BJ (cell line): Measurements from ENCODE around the gene OR1N1. TPM values are rescaled to one million over a fixed set of nuclear protein-coding genes. Genes with fewer than 3 reads are reported as not detected.

Experiments
- CTCF ChIA-PET: fragments of 350-600 bp; formaldehyde crosslinking; extraction: SDS; loops from one replicate; lab custom pipeline; 2021; ENCODE audit warnings: antibody characterized with exemption, inconsistent platforms; lab: Yijun Ruan, JAX
- POLR2A ChIA-PET: fragments of 300-600 bp; sonication (Branson Sonifier 250); formaldehyde crosslinking; extraction: SDS; loops from one replicate; lab custom pipeline; 2021; ENCODE audit warnings: antibody characterized with exemption; lab: Charles Lee
- DNase-seq: peaks from one replicate; pipeline ENCODE4 v3.0.0-alpha.2; 2011; ENCODE audit warnings: low read depth
- H3K27me3 ChIP-seq: 2 replicates; pipeline ENCODE4 v1.6.0; 2011; ENCODE audit warnings: low read length; ENCODE audit not compliant: control insufficient read depth, insufficient read depth
- H3K36me3 ChIP-seq: 2 replicates; pipeline ENCODE4 v1.5.1; 2011; ENCODE audit warnings: low read length; ENCODE audit not compliant: control insufficient read depth, insufficient read depth
- H3K4me3 ChIP-seq: 2 replicates; pipeline ENCODE4 v1.5.1; 2011; ENCODE audit warnings: low read depth, mild to moderate bottlenecking, control low read depth, low read length
- polyA minus RNA-seq: library from RNA; depleted of rRNA, polyadenylated mRNA; stranded (reverse); fragments of >200 nt; gene quantifications from 2 replicates; pipeline ENCODE4 v1.2.3, GENCODE V29; 2011; rRNA and poly(A)+ RNA removed
- polyA plus RNA-seq: library from polyadenylated mRNA; depleted of rRNA; stranded (reverse); fragments of >200 nt; gene quantifications from 2 replicates; pipeline ENCODE4 v1.2.3, GENCODE V29; 2011; rRNA removed
- TF ChIP-seq, protein P1 (sequence below): IDR thresholded peaks from 2 replicates; pipeline ENCODE4 v1.5.1; 2011; ENCODE audit warnings: low read depth, mild to moderate bottlenecking, control low read depth, inconsistent platforms, low read length, moderate library complexity; ENCODE audit not compliant: insufficient read depth

OR1N1 gene, protein sequence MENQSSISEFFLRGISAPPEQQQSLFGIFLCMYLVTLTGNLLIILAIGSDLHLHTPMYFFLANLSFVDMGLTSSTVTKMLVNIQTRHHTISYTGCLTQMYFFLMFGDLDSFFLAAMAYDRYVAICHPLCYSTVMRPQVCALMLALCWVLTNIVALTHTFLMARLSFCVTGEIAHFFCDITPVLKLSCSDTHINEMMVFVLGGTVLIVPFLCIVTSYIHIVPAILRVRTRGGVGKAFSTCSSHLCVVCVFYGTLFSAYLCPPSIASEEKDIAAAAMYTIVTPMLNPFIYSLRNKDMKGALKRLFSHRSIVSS
- polyA plus RNA-seq (not detected in 2 replicates), polyA minus RNA-seq (not detected in 2 replicates)

DNA sequence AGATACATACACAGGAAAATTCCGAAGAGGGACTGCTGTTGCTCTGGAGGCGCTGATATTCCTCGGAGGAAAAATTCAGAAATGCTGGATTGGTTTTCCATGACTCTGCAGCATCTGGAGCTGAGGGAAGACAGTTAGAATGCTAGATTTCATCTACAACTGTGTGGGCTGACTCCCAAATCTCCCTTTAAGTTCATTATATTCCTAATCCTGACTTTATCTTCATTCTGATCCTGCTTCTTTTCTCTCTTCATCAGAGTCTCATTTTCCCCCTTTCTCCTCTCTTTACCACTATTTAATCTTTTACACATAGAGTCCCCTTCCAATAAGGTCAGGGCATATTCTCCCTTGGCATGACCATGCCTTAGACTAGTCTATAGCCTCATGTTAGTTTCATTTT, at the start of gene OR1N1:
OR1N1 (minus strand) TSS at position 101 of the 400 bp plus-strand sequence; CDS start at position 101, 0 bp downstream.
- TF ChIP-seq, protein P1, sequence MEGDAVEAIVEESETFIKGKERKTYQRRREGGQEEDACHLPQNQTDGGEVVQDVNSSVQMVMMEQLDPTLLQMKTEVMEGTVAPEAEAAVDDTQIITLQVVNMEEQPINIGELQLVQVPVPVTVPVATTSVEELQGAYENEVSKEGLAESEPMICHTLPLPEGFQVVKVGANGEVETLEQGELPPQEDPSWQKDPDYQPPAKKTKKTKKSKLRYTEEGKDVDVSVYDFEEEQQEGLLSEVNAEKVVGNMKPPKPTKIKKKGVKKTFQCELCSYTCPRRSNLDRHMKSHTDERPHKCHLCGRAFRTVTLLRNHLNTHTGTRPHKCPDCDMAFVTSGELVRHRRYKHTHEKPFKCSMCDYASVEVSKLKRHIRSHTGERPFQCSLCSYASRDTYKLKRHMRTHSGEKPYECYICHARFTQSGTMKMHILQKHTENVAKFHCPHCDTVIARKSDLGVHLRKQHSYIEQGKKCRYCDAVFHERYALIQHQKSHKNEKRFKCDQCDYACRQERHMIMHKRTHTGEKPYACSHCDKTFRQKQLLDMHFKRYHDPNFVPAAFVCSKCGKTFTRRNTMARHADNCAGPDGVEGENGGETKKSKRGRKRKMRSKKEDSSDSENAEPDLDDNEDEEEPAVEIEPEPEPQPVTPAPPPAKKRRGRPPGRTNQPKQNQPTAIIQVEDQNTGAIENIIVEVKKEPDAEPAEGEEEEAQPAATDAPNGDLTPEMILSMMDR: no peak
- DNase-seq: no peak
- Histone ChIP-seq H3K36me3 (no peaks in the 10 kb centered on the region), H3K4me3 (no peak within 1 kb of the TSS), H3K27me3 (no peaks in the 10 kb centered on the region)
- ChIA-PET CTCF (no interaction called here), POLR2A (no interaction called here)

DNA sequence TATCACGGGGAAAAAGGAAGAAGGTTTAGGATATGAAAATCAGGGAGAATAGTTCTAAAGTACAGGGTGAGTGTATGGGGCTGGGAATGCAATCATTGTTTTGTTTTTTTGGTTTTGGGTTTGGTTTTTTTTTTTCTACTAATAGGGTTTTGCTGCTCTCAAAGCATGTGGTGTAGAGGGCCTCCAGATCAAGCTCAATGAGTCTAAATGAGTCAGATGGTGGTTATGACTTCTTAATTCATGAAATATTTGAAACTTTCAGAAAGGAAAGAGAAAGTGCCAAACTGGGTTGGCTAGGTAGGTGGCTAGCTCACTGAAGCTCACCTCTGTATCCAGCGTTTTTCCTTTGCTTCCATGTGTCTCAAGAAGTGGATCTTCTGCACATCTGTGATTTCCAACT, 45.4 kb upstream of the OR1N1 start:
- POLR2A ChIA-PET: interaction anchor here (0.6 kb wide), 2 partner anchors 197 to 1917 kb away, joined by 4 to 6 read pairs; no protein-coding TSS in a partner anchor

DNA sequence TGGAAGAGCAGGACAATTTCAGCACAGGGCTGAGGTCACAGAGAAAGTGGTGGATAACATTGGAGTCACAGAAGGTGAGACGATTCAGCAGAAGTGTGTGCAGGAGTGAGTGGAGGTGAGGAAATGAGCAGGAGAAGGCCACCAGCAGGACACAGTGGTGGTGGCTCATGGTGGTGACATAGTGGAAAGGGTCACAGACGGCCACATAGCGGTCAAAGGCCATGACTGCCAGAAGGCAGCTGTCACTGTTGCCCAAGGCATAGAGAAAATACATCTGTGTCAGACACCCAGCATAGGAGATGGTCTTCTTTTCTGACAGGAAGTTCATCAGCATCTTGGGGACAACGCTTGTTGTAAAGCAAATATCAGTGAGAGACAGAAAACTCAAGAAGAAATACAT, 40.8 kb upstream of the OR1N1 start:
- ChIA-PET POLR2A (no interaction called here), CTCF (no interaction called here)
- H3K27me3 ChIP-seq: no peaks in the 10 kb centered on the region
- TF ChIP-seq, protein P1: no peak
- DNase-seq: no peak
- no peak overlapping the region for H3K4me3 ChIP-seq
- H3K36me3 ChIP-seq: no peaks in the 10 kb centered on the region

More for the DNA sequence above, 45.4 kb upstream of the OR1N1 start:
- no peak overlapping the region for H3K4me3 ChIP-seq
- TF ChIP-seq, protein P1: no peak
- H3K27me3 ChIP-seq: no peaks in the 10 kb centered on the region
- DNase-seq: peak; percentile 17
- no peaks in the 10 kb centered on the region for H3K36me3 ChIP-seq
- CTCF ChIA-PET: interaction anchor here (0.7 kb wide), 1 partner anchor 100 kb away, joined by 3 read pairs; no protein-coding TSS in a partner anchor

DNA sequence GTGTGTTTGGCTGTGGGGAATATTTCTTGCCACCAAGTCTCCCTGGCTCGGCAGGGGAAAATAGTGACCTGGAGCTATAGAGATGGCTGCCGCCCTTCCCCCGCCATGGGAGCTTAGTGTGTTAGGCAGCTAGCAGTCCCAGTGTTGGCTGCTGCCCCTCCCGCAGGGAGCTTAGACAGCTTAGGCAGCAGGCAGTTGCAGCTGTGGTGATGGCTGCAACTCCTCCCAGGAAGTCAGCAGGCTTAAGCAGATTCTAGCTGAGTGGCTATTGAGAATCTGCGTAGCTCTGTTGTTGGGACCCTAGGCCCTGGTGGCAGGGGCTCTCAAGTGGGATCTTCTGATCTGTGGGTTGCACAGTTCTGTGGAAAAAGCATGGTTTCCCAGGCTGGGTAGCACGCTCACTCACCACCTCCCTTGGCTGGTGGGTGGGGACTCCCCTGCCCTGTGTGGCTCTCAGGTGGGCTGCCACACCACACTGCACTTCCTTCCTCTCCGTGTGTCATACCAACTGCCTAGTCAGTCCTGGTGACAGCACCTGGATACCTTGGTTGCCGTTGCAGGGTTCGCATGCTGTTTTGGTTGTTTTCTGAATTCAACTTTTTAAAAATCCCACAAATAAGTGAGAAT, 35.2 kb upstream of the OR1N1 start:
- no peak overlapping the region for H3K4me3 ChIP-seq
- ChIA-PET POLR2A (no interaction called here), CTCF (no interaction called here)
- H3K27me3 ChIP-seq: no peaks in the 10 kb centered on the region
- TF ChIP-seq, protein P1: no peak
- no peak for DNase-seq
- no peaks in the 10 kb centered on the region for H3K36me3 ChIP-seq

DNA sequence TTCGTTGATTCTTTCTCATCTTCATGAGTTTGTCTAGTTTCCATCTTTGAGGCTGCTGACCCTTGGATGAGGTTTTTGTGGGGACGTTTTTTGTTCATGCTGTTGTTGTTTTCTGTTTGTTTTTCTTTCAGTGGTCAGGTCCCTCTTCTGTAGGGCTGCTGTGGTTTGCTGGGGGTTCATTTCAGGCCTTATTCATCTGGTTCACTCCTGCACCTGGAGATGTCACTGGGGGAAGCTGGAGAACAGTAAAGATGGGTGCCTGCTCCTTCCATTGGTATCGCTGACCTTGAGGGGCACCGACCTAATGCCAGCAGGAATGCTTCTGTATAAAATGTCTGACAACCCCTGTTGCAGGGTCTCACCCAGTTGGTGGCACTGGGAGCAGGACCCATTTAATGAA, 34.4 kb upstream of the OR1N1 start:
- ChIA-PET CTCF (no interaction called here), POLR2A (no interaction called here)
- no peak overlapping the region for H3K4me3 ChIP-seq
- no peaks in the 10 kb centered on the region for H3K27me3 ChIP-seq
- DNase-seq: no peak
- TF ChIP-seq, protein P1: no peak
- no peaks in the 10 kb centered on the region for H3K36me3 ChIP-seq
